NCI-H82 (cell line): ENCODE data around the gene NDST1.
"Not testable (repeated sequence)": the region's sequence is repeated elsewhere in the genome, so short reads cannot be mapped to it uniquely, and the experiment has no call there.

Source experiments
- DNase-seq: peaks from one replicate; lab custom pipeline; 2025; lab: John Stamatoyannopoulos, UW

Gene NDST1

GRCh38 chr5:150508828-150509227 lies 897 bp downstream of the NDST1 start:
- no peak for DNase-seq

- no peak for DNase-seq
Observed at GRCh38 chr5:150509992-150510391, 2.1 kb downstream of the NDST1 start.

GRCh38 chr5:150510460-150511263 lies 2.7 kb downstream of the NDST1 start:
- no peak for DNase-seq

GRCh38 chr5:150511578-150512367 lies 3.8 kb downstream of the NDST1 start:
- peak; percentile 94 for DNase-seq

- DNase-seq: no peak
Observed at GRCh38 chr5:150512368-150512747, 4.4 kb downstream of the NDST1 start.

- DNase-seq: no peak
Observed at GRCh38 chr5:150513375-150514309, 5.7 kb downstream of the NDST1 start.

- DNase-seq: no peak
Observed at GRCh38 chr5:150514708-150515211, 6.8 kb downstream of the NDST1 start.

GRCh38 chr5:150515446-150515845 lies 7.5 kb downstream of the NDST1 start:
- DNase-seq: no peak

- DNase-seq: peak; percentile 48
Observed at GRCh38 chr5:150516011-150516410, 8.1 kb downstream of the NDST1 start.

- no peak for DNase-seq
Observed at GRCh38 chr5:150517272-150518152, 9.6 kb downstream of the NDST1 start.

GRCh38 chr5:150518712-150519559 lies 11.0 kb downstream of the NDST1 start:
- not testable (repeated sequence) for DNase-seq

GRCh38 chr5:150519560-150519945 lies 11.6 kb downstream of the NDST1 start:
- no peak for DNase-seq

GRCh38 chr5:150519978-150520377 lies 12.0 kb downstream of the NDST1 start:
- DNase-seq: no peak

GRCh38 chr5:150520747-150521521 lies 13.0 kb downstream of the NDST1 start:
- no peak for DNase-seq

GRCh38 chr5:150521522-150521817 lies 13.5 kb downstream of the NDST1 start:
- no peak for DNase-seq

GRCh38 chr5:150521939-150522503 lies 14.1 kb downstream of the NDST1 start:
- DNase-seq: no peak

- no peak for DNase-seq
Observed at GRCh38 chr5:150522504-150523414, 14.8 kb downstream of the NDST1 start.
